SH-SY5Y (cell line): ENCODE data around the gene C11orf98.

ENCODE experiments used
- GATA2 ChIP-seq: IDR thresholded peaks from 2 replicates; pipeline ENCODE4 v1.6.1; 2011; ENCODE audit warnings: mild to moderate bottlenecking, low read depth, low read length
- GATA3 ChIP-seq: IDR thresholded peaks from 2 replicates; pipeline ENCODE4 v1.6.1; 2011; ENCODE audit warnings: low read depth, mild to moderate bottlenecking, low read length, moderate library complexity

DNA sequence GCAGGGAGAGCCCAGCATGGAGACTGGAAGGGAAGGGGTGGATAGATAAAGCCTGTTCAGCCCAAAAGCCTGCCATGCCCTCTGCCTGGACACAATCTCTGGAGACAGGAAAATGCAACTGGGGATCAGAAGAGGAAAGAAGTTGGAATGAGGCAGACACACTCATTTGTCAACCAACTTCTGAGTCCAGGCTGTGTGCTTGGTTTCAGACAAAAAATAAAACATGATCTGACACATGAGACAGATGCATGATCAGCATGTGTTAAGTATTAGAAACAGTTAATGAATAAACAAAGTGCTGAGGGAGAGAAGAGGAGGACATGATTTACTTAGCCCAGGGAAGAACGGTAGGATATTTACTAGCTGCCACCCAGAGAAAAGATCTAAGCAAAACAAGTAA lies 23.5 kb upstream of the C11orf98 start:
- no peak for TF ChIP-seq GATA3
- TF ChIP-seq GATA2 = no peak
